K562 (cell line): Measurements from ENCODE around the gene NPDC1. TPM values are rescaled to one million over a fixed set of nuclear protein-coding genes. Genes with fewer than 3 reads are reported as not detected.
A peak's percentile ranks its signal among the peaks of the same experiment; 100 is the strongest.

Experiments used
- ARID1B ChIP-seq: fragments of 450-650 bp; IDR thresholded peaks from 2 replicates; pipeline ENCODE4 v1.6.1; 2016; ENCODE audit warnings: antibody characterized with exemption, mild to moderate bottlenecking, inconsistent platforms
- DPF2 ChIP-seq: fragments of 450-650 bp; IDR thresholded peaks from 2 replicates; pipeline ENCODE4 v1.6.1; 2016
- GATA2 ChIP-seq: sonication (generic); formaldehyde crosslinking; IDR thresholded peaks from 2 replicates; pipeline ENCODE4 v1.4.0; 2020; ENCODE audit warnings: mild to moderate bottlenecking, missing genetic modification reagents
- HNRNPLL ChIP-seq: fragments of 200-400 bp; formaldehyde crosslinking; IDR thresholded peaks from 2 replicates; pipeline ENCODE4 v1.6.1; 2017; ENCODE audit warnings: low read length, low read depth, mild to moderate bottlenecking; ENCODE audit not compliant: poor library complexity, severe bottlenecking
- IFI16 ChIP-seq: fragments of 250-450 bp; sonication (Bioruptor Pico); IDR thresholded peaks from 2 replicates; pipeline ENCODE4 v2.1.2; 2022; ENCODE audit warnings: mild to moderate bottlenecking, inconsistent platforms
- KLF6 ChIP-seq: fragments of 250-450 bp; sonication (Bioruptor Pico); IDR thresholded peaks from 2 replicates; pipeline ENCODE4 v1.4.0; 2020; ENCODE audit warnings: mild to moderate bottlenecking, moderate library complexity, borderline replicate concordance
- L3MBTL2 ChIP-seq: fragments of 450-650 bp; IDR thresholded peaks from 2 replicates; pipeline ENCODE4 v1.6.1; 2016; ENCODE audit warnings: mild to moderate bottlenecking, moderate library complexity
- POLR2G ChIP-seq: fragments of 200-400 bp; formaldehyde crosslinking; IDR thresholded peaks from 2 replicates; pipeline ENCODE4 v1.6.1; 2017; ENCODE audit warnings: low read depth, mild to moderate bottlenecking, antibody characterized with exemption, low read length, moderate library complexity
- RBFOX2 ChIP-seq: fragments of 200-400 bp; formaldehyde crosslinking; IDR thresholded peaks from 2 replicates; pipeline ENCODE4 v1.6.1; 2017; ENCODE audit warnings: low read depth, mild to moderate bottlenecking, low read length, moderate library complexity
- SFPQ ChIP-seq: fragments of 200-400 bp; formaldehyde crosslinking; IDR thresholded peaks from 2 replicates; pipeline ENCODE4 v1.6.1; 2017; ENCODE audit warnings: mild to moderate bottlenecking, low read depth, low read length, moderate library complexity
- STAT5A ChIP-seq: IDR thresholded peaks from 2 replicates; pipeline ENCODE4 v1.6.1; 2012; ENCODE audit warnings: low read length, inconsistent platforms, borderline replicate concordance
- SUPT5H ChIP-seq: fragments of 450-650 bp; IDR thresholded peaks from 2 replicates; pipeline ENCODE4 v1.6.1; 2016
- USF1 ChIP-seq: sonication (generic); formaldehyde crosslinking; IDR thresholded peaks from 2 replicates; pipeline ENCODE4 v1.9.0; 2022; ENCODE audit warnings: mild to moderate bottlenecking, missing genetic modification reagents
- ZBTB17 ChIP-seq: fragments of 450-650 bp; formaldehyde crosslinking; IDR thresholded peaks from 2 replicates; pipeline ENCODE4 v1.4.0; 2020; ENCODE audit warnings: mild to moderate bottlenecking
- ZNF197 ChIP-seq: fragments of 200-800 bp; sonication (Bioruptor generic); IDR thresholded peaks from 2 replicates; pipeline ENCODE4 v1.6.1; 2016; ENCODE audit warnings: low read depth, missing genetic modification characterization, missing compliant biosample characterization
- ZNF239 ChIP-seq: fragments of 250-450 bp; sonication (Bioruptor Pico); IDR thresholded peaks from 2 replicates; pipeline ENCODE4 v1.4.0; 2020; ENCODE audit warnings: mild to moderate bottlenecking
- polyA plus RNA-seq, 8 experiments: library from polyadenylated mRNA; depleted of rRNA in 4 of 8; stranded (reverse) in 5 of 8; unstranded in 3 of 8; fragments of >200 nt; fragmentation: Nextera tagmentation in 2 of 8; fragmentation: Illumina TruSeq in 1 of 8; extraction: Ambion mirVana in 2 of 8; extraction: Trizol in 1 of 8; gene quantifications; 2 replicates each; pipeline versions ENCODE4 v1.2.1 to v1.2.3, GENCODE V29; 2011 to 2014; ENCODE audit warnings: inconsistent platforms in 1 of 8, missing spikeins in 1 of 8
- total RNA-seq, 7 experiments: library from RNA; depleted of rRNA in 6 of 7; stranded (reverse); fragments of >200 nt in 6 of 7; fragmentation: Illumina TruSeq in 2 of 7; extraction: Trizol in 2 of 7; gene quantifications; 2 replicates each; pipeline versions ENCODE4 v1.2.1 to v1.2.3, GENCODE V29; 2011 to 2021; ENCODE audit warnings: low replicate concordance in 1 of 7
- TF ChIP-seq, protein P1 (sequence below), 2 experiments: fragments of 450-650 bp in 1 of 2; IDR thresholded peaks; 2 replicates each; pipeline ENCODE4 v1.6.1; 2011 to 2017; ENCODE audit warnings: low read depth in 2 of 2, antibody characterized with exemption in 1 of 2, borderline replicate concordance in 1 of 2, low read length in 1 of 2, mild to moderate bottlenecking in 1 of 2, mixed read lengths in 1 of 2; ENCODE audit not compliant: control insufficient read depth in 1 of 2
- TF ChIP-seq, protein P2 (sequence below), 2 experiments: fragments of 450-650 bp in 1 of 2; sonication (generic) in 1 of 2; formaldehyde crosslinking in 1 of 2; IDR thresholded peaks in 1 of 2; conservative IDR thresholded peaks in 1 of 2; 2 replicates each; pipeline versions ENCODE4 v1.6.1 to v1.8.1; 2016 to 2023; ENCODE audit warnings: mild to moderate bottlenecking in 2 of 2, moderate library complexity in 2 of 2, inconsistent platforms in 1 of 2, missing genetic modification reagents in 1 of 2
- TF ChIP-seq, protein P3 (sequence below): fragments of 450-650 bp; IDR thresholded peaks from one replicate; pipeline ENCODE4 v1.6.1; 2018; ENCODE audit warnings: mild to moderate bottlenecking, moderate library complexity; ENCODE audit not compliant: partially characterized antibody

Gene NPDC1
- total and polyA plus RNA-seq, 9 of the 15 experiments (the other 6 are each of a cell fraction or from before 2014, with no cell fraction given): 0.06 to 2.1 (median 0.53) TPM; not detected in 3

- TF ChIP-seq, protein P1, sequence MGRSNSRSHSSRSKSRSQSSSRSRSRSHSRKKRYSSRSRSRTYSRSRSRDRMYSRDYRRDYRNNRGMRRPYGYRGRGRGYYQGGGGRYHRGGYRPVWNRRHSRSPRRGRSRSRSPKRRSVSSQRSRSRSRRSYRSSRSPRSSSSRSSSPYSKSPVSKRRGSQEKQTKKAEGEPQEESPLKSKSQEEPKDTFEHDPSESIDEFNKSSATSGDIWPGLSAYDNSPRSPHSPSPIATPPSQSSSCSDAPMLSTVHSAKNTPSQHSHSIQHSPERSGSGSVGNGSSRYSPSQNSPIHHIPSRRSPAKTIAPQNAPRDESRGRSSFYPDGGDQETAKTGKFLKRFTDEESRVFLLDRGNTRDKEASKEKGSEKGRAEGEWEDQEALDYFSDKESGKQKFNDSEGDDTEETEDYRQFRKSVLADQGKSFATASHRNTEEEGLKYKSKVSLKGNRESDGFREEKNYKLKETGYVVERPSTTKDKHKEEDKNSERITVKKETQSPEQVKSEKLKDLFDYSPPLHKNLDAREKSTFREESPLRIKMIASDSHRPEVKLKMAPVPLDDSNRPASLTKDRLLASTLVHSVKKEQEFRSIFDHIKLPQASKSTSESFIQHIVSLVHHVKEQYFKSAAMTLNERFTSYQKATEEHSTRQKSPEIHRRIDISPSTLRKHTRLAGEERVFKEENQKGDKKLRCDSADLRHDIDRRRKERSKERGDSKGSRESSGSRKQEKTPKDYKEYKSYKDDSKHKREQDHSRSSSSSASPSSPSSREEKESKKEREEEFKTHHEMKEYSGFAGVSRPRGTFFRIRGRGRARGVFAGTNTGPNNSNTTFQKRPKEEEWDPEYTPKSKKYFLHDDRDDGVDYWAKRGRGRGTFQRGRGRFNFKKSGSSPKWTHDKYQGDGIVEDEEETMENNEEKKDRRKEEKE (IDR thresholded peaks at IDR 0.05; ENCODE audit: borderline replicate concordance in 1 of 2, control insufficient read depth in 1 of 2, low read depth in 2 of 2, low read length in 1 of 2): no peak
- no peak for TF ChIP-seq GATA2 (CRISPR knock-in tag)
- peak; percentile 62; the same call in 1 of the 2 replicates for TF ChIP-seq DPF2
- TF ChIP-seq USF1 (CRISPR knock-in tag): no peak
- no peak for TF ChIP-seq STAT5A
- no peak for TF ChIP-seq SUPT5H
- TF ChIP-seq, protein P2, sequence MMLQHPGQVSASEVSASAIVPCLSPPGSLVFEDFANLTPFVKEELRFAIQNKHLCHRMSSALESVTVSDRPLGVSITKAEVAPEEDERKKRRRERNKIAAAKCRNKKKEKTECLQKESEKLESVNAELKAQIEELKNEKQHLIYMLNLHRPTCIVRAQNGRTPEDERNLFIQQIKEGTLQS (IDR thresholded peaks at IDR 0.05): peak; percentile 82
- TF ChIP-seq, protein P2 (CRISPR knock-in tag; conservative IDR thresholded peaks at IDR 0.05): no peak
- TF ChIP-seq RBFOX2: peak; percentile 45; the same call in 1 of the 2 replicates
- TF ChIP-seq L3MBTL2: no peak
- no peak for TF ChIP-seq ZNF197 (CRISPR knock-in tag)
- peak; percentile 63 for TF ChIP-seq ARID1B
- no peak for TF ChIP-seq IFI16 (CRISPR knock-in tag)
- peak; percentile 39; the same call in 1 of the 2 replicates for TF ChIP-seq POLR2G
- TF ChIP-seq HNRNPLL: no peak
- no peak for TF ChIP-seq ZNF239
- no peak for TF ChIP-seq SFPQ
- TF ChIP-seq KLF6 (CRISPR knock-in tag): no peak
- TF ChIP-seq, protein P3, sequence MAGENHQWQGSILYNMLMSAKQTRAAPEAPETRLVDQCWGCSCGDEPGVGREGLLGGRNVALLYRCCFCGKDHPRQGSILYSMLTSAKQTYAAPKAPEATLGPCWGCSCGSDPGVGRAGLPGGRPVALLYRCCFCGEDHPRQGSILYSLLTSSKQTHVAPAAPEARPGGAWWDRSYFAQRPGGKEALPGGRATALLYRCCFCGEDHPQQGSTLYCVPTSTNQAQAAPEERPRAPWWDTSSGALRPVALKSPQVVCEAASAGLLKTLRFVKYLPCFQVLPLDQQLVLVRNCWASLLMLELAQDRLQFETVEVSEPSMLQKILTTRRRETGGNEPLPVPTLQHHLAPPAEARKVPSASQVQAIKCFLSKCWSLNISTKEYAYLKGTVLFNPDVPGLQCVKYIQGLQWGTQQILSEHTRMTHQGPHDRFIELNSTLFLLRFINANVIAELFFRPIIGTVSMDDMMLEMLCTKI: no peak
- 0 out of 2 replicates have a peak, but pooled peaks have one; percentile 15 for TF ChIP-seq ZBTB17
Observed at GRCh38 chr9:137083394-137084004, 37.5 kb upstream of the NPDC1 start (continued).
